NB4 (cell line): ENCODE data around the gene ZIC5.

Experiments
- CTCF ChIP-seq: IDR thresholded peaks from one replicate; pipeline ENCODE4 v1.5.1; 2012; ENCODE audit warnings: low read depth, low read length
- MAX ChIP-seq: IDR thresholded peaks from 2 replicates; pipeline ENCODE4 v1.6.1; 2011; ENCODE audit warnings: low read depth, low read length
- MYC ChIP-seq: IDR thresholded peaks from 2 replicates; pipeline ENCODE4 v1.6.1; 2011; ENCODE audit warnings: low read depth, low read length
- POLR2A ChIP-seq: IDR thresholded peaks from 2 replicates; pipeline ENCODE4 v1.6.1; 2011; ENCODE audit warnings: mild to moderate bottlenecking; ENCODE audit not compliant: insufficient read length; ENCODE audit errors: extremely low read depth

- TF ChIP-seq CTCF (no peak), POLR2A (no peak), MAX (no peak), MYC (no peak)
Measured at GRCh38 chr13:99941911-99942310, 29.7 kb downstream of the ZIC5 start.
